NCI-H2029 (cell line): ENCODE measurements around the gene CPT1B.
"Not testable (repeated sequence)": the region's sequence is repeated elsewhere in the genome, so short reads cannot be mapped to it uniquely, and the experiment has no call there.

Source experiments
- DNase-seq: peaks from one replicate; lab custom pipeline; 2025; lab: John Stamatoyannopoulos, UW

The CPT1B gene

GRCh38 chr22:50527921-50528681, 50.1 kb downstream of the CPT1B start:
- no peak for DNase-seq

GRCh38 chr22:50526834-50527801, 51.1 kb downstream of the CPT1B start:
- DNase-seq: no peak

- peak; percentile 25 for DNase-seq
These were observed 52.0 kb downstream of the CPT1B start for GRCh38 chr22:50526108-50526833.

- DNase-seq: no peak
These were observed 52.4 kb downstream of the CPT1B start for GRCh38 chr22:50525858-50526107.

- DNase-seq: peak; percentile 85
These were observed 52.9 kb downstream of the CPT1B start, which contains the start of gene SCO2 for GRCh38 chr22:50525104-50525857. Gene SCO2, minus strand, starts transcription at chr22:50525598. Its CDS starts 1,187 bp downstream, at chr22:50524411.

GRCh38 chr22:50524676-50525103, 53.5 kb downstream of the CPT1B start:
- no peak for DNase-seq

- no peak for DNase-seq
These were observed 54.2 kb downstream of the CPT1B start for GRCh38 chr22:50523806-50524675.

- DNase-seq: no peak
These were observed 54.8 kb downstream of the CPT1B start for GRCh38 chr22:50523458-50523805.

- no peak for DNase-seq
These were observed 55.3 kb downstream of the CPT1B start for GRCh38 chr22:50522806-50523438.

GRCh38 chr22:50522208-50522805, 55.9 kb downstream of the CPT1B start:
- DNase-seq: no peak

- DNase-seq: no peak
These were observed 56.5 kb downstream of the CPT1B start for GRCh38 chr22:50521710-50522109.

- no peak for DNase-seq
These were observed 57.3 kb downstream of the CPT1B start for GRCh38 chr22:50520826-50521453.

GRCh38 chr22:50520184-50520583, 58.0 kb downstream of the CPT1B start:
- DNase-seq: not testable (repeated sequence)

- DNase-seq: no peak
These were observed 59.1 kb downstream of the CPT1B start for GRCh38 chr22:50519151-50519550.
